Measurements from ENCODE around the gene KCNA3.
A peak's percentile ranks its signal among the peaks of the same experiment; 100 is the strongest.
"Not testable (repeated sequence)": the region's sequence is repeated elsewhere in the genome, so short reads cannot be mapped to it uniquely, and the experiment has no call there.

The KCNA3 gene

DNA sequence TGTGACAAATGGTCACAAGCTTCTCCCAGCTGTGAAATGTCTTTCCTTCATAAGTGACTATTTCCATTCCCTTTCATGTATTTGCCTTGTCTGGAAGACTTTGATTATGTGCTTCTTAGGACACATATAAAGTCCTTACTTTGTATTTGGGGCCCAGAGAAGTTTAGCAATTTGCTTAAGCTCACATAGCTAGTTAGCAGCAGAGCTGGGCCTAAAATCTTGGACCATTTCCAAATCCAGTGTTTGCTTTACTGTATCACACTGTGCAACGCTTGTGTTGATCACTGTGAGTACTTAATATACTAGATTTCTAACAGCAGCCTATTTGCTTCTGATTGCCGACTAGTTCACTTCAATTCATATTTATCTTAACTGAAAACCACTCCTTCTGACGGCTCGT, 2.2 kb upstream of the KCNA3 start:
- DNase-seq: no peak

DNA sequence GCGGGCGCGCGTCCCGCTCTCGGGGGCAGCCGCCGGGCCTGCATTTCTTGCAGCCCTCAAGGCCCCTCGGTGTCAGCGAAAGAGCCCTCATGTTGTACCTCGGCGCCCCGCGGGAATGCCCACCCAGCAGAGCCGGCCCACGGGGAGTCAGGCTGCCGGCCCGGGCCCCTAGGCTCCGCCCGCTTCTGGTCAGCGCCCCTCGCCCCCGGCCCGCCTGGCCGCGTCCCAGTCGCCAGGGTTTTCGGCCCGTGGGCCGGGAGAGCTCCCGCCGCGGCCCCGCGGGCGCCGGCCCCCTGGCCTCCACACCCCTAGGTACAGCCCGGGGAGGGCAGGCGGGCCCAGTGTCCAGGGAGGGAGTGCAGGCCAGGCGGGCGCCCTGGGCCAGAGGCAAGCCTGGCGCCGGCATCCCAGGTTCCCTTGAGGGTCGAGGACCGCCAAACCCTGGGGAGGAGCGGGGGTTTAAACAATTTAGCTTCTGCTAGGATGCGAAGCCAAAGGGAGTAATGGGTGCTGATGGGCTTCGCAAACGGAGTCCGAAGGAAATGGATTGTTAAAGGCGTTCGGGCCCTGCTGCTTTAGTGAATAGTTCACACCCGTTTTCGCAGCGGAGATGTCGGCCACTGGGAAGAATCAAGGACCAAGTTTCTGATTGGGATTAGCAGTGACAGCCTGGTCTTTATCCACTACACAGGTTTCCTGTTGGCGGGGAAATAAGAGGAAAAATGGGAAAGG, 486 bp upstream of the KCNA3 start:
- DNase-seq: peak; percentile 58

DNA sequence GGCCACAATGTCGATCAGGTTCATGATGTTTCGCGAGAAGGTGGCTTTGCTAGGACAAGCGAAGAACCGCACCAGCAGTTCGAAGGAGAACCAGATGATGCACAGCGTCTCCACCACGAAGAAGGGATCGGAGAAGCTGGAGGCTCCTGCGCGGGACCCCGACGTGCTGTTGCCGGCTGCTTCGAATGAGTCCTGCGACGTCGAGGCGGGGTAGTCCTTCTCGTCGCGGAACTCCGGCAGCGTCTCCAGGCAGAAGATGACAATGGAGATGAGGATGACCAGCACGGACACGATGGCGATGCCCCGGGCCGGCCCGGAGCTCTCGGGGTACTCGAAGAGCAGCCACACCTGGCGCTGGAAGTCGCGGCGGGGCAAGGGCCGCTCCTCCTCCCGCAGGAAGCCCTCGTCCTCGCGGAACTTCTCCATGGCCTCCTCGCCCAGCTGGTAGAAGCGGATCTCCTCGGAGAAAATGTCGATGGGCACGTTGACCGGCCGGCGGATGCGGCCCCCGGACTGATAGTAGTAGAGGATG, 869 bp downstream of the KCNA3 start:
- peak; percentile 84 for DNase-seq

DNA sequence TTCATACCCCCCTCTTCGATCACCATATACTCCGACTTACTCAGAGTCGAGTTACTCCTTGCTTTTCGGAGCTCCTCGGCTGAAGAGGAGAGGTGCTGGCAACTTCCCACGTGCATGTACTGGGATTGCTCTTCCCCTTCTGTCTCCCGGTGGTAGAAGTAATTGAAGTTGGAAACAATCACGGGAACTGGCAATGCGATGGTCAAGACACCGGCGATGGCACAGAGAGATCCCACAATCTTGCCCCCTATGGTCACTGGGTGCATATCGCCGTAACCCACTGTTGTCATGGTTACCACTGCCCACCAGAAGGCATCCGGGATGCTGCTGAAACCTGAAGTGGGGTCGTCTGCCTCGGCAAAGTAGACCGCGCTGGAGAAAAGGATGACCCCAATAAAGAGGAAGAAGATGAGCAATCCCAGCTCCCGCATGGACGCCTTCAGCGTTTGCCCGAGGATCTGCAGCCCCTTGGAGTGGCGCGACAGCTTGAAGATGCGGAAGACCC, 1.5 kb downstream of the KCNA3 start:
- peak; percentile 69 for DNase-seq

DNA sequence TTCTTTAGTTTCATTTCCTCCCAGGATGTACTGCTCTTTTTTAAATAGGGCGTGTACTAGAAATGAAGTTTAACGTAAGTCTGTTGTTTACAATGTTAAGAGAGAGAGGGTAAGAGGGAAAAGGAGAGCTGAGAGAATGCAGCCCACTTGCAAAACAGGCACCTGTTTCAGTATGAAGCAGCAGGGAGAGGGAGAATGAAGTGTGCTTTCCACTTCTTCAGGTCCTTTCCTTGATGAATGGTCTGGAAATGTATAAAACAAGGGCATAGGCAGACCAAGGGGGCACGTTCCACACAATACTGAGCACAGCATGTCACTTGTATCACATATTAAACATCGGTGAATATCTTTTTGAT, 2.0 kb downstream of the KCNA3 start:
- DNase-seq: peak; percentile 67

DNA sequence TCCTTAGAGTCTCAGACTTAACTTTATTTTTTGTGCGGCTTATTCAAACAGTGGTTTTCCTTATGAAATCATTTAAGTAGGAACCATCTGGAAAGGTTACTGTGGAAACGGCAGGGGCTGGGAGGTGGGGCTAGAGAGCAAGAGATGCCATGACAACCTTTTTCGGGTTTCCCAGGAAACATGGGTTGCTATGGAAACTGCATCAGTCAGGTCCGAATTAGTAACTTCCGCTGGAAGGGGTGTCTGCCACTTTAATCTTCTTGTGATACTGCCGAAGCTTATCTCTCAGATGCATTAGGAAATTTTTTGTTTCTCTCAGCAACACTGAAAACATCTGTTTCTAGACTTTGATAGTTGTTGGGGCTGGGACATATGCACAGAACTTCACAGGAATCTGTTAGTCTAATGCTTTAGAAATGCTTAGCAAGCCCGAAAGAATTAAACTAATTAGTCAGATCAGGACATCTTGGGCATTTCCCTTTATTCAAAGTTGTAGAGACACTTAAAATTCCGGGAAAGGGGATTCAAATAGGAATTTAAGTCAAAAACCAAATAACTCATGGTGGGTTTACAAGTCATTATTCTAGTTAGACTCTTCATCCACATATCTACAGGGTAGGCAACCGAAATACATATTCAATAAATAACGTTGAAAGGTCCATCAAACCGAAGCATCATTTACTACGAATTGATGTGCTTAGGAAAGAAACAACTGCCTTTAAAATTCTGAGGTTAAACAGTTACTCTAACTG, 2.6 kb downstream of the KCNA3 start:
- peak; percentile 71 for DNase-seq

DNA sequence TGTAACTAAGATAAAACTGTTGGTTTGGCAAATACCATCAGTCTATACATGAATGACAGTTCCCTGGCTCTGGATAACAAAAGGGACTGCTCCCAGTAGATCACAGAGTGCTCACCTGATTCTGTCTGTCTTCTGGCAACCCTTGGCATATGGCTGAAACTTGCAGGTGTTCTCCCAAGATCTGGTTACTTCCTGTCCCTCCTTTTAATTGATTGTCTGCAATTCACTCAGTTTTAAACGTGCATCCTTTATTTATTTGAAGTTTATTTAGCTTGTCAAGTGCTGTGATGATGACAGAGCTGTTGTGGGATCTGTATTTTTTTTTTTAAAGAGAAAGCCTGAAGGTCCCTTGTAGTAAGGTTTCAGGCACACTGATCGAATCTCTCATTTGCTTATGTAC, 3.4 kb downstream of the KCNA3 start:
- DNase-seq: no peak

DNA sequence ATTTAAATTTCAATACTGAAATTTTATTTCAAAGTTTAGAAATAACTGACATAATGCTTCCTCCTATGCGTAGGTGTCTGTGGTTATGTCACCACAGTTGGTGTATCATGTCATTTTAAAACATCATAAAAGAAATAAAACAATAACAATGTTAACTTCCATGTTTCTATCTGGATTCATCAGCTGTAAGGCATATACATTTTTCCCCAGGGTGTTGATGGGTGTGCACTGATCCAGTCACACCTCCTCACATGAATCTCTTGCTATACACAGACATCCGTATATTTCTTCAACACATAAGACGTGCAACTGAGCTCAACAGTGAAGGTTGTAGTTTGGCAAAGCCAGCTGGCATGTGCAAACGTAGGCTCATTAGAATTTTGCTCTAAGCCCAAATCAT, 6.2 kb downstream of the KCNA3 start:
- DNase-seq: no peak

DNA sequence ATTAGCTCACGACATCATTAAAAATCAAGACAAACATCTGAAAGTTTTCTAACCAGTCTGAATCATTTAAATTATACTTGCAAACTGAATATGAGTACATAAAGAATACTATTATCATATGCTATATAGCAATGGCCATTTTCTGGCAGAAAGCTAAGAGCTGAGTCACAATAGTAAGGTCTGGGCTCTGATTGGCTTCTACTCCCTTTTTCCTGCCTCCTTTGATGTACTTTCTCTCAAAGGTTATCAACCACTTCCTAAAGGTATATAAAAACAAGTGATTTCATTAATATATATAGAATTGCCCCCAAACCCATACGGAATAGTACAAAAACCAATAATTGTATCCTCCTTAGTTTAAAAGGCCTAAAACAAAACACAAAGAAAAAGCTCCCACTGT, 7.0 kb downstream of the KCNA3 start:
- DNase-seq: no peak

DNA sequence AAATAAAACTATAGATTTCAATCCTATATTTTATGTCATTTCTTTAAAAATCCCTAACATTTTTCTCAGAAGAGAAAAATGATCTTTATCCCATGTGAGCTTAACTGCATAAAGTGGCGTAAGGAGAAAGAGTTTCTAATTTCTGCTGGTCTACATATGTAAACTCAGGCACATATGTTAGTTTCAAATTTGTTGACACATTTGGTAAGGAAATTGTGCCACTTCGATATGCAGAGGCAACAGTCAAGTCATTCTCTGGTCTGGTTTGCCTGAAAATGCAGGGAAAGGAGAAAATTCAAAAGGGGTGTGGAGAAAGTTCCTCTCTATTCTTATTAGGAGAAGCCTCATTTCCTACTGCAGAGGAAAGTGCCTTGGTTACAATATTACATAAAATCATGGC, 11.5 kb downstream of the KCNA3 start:
- no peak for DNase-seq

DNA sequence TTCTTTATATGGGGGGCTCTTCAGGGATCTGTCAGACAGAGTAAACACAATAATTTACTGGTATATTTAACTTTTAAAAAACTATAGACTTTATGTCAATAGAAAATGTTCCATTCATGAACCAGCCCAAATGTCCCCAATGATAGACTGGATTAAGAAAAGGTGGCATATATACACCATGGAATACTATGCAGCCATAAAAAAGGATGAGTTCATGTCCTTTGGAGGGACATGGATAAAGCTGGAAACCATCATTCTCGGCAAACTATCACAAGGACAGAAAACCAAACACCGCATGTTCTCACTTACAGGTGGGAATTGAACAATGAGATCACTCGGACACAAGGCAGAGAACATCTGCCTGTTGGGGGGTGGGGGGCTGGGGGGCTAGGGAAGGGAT, 15.2 kb downstream of the KCNA3 start:
- not testable (repeated sequence) for DNase-seq

DNA sequence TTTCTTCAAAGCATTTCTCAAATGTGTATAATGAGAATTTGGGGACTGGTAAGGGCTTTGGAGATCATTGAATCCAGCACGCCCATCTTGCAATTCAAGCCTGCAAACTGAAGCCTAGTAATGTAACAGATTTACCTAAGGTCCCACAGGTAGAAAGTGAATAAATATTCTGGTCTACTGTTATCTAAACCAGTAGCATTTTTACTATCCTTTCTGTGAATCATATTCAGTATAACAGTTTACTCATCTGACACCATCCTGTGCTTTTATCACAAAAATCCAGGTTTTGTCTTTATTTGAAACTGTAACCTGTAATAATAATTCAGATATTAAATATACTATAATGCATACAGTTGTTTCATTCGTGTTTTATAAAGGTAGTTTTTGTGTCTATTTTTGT, 17.4 kb downstream of the KCNA3 start:
- no peak for DNase-seq

DNA sequence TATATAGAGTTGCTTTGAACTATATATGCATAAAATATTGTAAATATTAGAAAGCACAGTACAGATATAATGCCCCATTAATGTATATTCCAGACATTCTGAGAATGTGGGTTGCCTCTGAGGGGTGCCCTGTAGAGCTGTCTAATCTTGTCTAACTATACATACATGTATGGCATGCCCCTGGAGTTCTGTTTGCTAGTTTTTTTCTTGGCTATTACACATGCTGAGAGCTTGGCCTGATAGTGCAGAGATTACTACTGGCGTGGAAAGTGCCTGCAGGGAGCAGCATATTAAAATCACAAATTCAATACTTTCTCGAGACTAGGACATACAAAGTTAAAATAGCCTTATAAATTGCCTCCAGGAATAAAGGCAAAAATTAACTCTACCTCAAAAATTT, 24.1 kb downstream of the KCNA3 start:
- no peak for DNase-seq

DNA sequence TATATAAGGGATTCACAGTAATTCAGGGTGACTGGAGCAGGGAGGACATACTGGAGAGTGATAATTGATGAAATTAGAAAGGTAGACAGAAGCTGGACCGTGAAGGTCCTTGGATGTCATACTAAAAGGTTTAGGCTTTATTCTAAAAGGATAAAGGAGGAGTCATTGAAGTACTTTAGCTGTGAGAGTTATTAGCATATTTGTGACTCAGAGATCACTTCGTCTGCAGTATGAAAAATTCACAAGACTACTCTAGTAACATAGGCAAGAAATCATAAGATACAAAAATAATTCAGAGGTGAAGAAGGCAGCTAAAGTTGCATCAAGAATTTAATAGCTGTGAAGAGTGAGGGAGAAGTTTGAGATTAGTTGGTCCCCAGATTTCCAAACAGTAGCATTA, 26.3 kb downstream of the KCNA3 start:
- no peak for DNase-seq

DNA sequence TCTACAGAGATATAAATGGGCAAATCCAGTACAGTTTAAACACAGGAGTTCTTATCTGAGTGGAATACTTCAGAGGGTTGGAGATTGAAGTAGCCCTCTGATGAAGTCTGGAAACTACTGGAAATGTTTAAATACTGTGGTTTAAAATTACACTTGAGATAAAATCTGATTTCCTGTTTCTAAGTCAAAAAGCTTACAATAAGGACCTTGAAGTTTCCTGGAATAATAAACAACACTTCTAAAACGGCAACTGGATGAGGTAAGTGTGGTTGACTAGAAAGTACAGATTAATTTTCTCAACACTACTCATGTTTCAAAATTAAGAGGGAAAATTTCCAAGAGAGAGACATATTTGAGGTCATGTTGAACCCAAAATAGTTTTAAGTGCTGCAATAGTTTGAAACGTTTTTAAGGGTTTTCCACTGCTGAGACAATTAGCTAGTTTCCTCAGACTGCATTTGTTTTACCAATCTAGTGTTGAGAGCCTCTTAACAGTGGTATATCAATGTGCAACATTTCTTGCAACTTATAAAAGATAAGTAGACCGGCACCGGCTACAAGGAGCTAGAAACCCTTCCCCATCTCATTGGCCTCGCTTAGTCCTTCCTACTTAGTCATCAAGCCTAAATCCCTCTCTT, 27.4 kb downstream of the KCNA3 start:
- no peak for DNase-seq

DNA sequence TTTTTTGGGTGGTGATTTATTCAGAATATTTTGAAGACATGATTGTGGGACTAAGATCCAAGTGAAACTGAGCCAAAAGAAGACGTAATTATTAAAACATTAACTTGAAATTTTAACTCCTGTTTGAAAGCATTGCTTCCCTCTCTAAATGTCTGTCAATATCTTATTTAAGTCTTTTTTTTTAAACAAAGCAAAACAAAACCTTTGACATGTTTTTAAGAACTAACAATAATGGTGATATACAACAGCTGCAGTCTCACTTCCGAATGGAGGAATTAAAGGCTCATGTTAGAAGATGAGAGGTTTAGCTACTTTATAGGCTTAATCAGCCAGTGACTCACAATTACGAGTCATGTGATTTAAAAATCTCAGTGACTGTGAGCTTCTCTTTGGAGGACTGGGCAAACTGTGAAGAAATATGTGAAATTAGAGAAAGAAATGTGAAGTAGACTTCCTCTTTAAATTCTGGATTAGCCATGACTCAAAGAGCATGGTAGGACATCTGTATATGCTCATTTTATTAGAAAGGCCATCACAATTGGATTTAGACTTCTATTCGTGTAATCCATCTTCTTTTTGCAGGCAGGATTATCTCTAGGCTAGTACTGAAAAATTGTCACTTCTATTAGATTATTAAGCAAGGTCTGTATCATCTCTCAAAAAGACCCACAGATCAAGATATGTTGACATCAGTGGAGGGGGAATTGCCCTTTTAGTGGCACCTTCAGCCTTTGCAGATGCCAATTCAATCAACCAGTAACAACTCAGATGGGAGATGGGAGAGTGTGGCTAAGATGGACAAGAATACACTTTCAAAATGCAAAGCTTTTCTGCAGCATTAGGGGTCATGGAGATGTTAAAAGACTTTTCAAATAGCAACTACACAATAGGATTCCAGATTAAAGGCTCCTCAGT, 28.7 kb downstream of the KCNA3 start:
- no peak for DNase-seq

DNA sequence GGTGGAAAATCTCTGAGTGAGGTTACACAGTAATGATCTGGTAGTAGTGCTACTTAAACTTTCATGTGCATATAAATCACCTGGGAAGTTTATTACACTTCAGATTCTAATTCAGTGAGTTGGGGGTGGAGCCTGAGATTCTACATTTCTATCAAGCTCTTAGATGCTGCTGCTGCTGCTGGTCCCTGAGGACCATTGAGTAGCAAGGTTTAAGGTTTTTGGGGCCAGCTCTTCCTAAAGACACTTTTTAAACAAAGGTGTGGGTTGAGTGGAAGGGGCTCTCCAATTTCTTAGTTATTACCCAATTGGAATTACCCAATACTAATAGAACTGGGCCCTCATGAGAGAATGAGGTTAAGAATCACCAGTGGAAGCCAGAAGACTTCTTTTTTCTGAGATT, 29.5 kb downstream of the KCNA3 start:
- DNase-seq: no peak

DNA sequence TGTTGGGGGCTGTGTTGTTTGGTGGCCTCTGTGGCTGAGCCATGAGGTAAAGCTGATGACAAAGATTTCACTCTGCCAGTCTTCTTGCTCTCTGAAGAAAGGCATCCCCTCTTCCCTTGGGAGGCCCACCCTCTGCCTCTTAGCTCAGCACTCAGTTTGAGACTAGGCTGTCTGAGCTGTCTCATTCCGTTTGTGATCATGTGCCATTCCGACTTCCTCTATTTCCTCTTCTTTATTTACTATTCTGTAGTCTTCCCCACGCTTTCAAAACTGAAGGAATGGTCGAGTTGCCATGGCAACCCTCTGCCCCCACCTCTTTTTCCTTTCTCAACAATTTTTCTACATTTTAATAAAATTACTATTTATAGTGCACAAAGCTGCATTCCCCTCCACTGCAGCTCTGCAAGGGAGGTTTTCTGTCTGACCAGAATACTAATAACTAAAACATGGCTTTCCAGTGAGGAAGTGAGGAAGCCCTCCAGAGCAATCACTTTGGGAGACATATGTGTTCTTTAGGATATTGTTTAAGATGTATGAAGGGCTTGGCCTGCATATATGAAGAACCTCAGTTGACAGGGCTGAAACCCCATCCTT, 30.8 kb downstream of the KCNA3 start:
- no peak for DNase-seq

DNA sequence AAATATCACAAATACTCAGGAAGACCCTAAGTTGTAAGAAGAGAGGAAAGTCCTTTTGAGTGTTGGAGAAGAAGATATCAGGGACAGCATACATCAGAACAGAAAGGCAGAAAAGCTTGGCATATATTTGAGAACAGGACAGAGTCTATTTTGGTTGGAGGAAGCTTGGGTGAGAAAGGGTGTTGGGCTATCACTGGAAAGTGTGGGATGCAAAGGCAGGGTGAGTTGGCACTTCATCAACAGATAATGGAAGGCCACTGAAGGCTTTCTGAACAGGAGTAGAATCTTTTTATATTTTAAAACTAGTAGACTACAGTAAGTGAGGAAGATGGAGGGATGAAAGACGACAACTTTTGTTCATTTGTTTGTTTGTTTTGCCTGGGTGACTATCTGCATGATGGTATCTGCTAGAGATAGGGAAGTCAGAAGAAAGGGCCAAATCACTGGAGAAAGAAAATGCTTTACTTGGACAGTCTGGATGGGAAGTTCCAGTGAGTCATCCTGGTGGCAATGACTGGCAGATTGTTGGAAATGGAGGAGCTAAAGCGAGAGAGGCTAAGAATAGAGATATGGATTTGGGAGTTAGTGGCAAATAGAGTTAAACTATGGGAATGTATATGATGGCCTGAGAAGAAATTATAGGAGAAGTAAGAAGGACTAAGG, 34.9 kb downstream of the KCNA3 start:
- no peak for DNase-seq

DNA sequence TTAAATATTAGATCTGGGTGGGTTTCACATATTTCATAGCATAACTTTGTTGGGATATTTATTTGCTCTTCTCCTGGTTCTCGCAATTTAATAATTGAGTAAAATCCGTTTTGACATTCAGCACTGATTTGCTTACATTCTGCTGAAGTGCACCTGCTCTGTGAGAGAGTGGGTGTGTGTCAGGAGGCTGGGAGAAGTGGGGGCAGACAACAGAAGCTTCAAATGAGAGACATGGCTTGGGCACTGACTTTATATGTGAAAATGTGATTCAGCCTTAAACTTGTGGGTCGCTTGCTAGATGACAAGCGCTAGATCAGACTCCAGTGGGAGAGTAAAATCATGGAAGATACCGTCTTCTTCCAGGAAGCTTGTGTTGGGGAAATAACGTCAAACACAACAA, 36.2 kb downstream of the KCNA3 start:
- no peak for DNase-seq

DNA sequence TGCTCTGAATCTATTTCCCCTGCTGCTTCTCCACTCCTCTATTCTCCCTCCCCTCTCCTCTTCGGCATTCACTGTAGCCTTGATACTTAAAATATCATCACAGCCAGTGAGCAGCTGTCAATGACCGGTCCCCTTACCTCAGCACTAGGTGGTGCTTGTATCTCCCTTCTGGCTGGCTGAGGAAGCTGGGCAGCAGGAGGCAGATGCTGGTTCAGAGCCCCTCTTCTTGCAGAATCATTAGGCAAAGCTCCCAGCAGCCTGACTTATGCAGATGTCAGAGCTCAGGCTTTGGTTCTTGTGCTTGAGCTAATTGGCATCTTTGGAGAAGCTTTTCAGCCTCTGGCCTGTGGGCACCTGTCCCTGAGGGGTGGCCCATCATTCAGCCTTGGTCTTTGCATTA, 36.7 kb downstream of the KCNA3 start:
- no peak for DNase-seq

DNA sequence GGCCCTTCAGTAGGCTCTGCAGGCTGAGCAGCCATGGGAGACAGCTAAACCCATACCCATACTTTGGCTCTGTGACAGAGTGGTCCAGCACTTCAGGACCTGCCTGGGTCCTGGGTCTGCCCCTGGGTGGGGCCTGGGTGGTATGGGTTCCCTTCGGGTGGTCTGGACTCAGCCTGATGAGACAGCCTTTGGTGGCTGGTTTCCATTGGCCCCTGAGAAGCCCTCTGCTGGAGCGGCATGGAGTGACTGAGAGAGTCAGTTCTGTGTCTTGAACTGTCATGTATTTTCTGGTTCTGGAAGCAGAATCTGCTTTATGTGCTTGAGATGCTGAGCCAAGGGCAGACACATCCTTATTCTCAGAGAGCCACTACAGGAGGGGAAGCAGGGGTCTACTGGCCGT, 37.3 kb downstream of the KCNA3 start:
- no peak for DNase-seq

Measured in activated CD8-positive, alpha-beta memory T cell treated with anti-CD3 and anti-CD28 coated beads for 24 hours (primary cell).